22Rv1 (cell line): ENCODE data around the gene SLIT3.

Experiments used
- ZFX ChIP-seq: fragments of 450-650 bp; IDR thresholded peaks from 2 replicates; pipeline ENCODE4 v1.6.1; 2017; ENCODE audit warnings: antibody characterized with exemption, borderline replicate concordance
- TF ChIP-seq, protein P1 (sequence below): fragments of 450-650 bp; IDR thresholded peaks from 2 replicates; pipeline ENCODE4 v1.5.1; 2017; ENCODE audit warnings: mild to moderate bottlenecking

DNA sequence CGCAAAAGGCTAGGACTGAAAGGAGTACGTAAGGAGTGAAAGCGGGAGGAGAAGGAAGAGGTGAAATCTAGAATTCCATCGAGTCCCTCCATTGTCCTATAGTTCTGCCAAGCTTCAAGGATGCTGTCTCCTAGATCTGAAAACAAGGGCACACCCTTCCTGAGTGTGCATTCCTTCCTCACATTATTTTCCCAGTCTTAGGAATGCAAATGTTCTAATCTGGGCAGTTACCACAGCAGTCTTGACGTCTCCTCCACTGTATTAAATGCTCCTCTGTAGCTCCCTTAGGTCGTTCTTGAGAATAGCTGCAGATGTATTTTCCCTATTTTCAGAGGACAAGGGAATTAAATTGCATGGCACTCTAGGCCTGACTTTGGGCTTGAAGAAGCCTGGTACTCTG is 127.6 kb downstream of the SLIT3 start:
- TF ChIP-seq, protein P1, sequence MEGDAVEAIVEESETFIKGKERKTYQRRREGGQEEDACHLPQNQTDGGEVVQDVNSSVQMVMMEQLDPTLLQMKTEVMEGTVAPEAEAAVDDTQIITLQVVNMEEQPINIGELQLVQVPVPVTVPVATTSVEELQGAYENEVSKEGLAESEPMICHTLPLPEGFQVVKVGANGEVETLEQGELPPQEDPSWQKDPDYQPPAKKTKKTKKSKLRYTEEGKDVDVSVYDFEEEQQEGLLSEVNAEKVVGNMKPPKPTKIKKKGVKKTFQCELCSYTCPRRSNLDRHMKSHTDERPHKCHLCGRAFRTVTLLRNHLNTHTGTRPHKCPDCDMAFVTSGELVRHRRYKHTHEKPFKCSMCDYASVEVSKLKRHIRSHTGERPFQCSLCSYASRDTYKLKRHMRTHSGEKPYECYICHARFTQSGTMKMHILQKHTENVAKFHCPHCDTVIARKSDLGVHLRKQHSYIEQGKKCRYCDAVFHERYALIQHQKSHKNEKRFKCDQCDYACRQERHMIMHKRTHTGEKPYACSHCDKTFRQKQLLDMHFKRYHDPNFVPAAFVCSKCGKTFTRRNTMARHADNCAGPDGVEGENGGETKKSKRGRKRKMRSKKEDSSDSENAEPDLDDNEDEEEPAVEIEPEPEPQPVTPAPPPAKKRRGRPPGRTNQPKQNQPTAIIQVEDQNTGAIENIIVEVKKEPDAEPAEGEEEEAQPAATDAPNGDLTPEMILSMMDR = no peak
- no peak for TF ChIP-seq ZFX
